HG03575 (cell line): ENCODE data around the gene RTKN.
A peak's percentile ranks its signal among the peaks of the same experiment; 100 is the strongest.
"Not testable (repeated sequence)": the region's sequence is repeated elsewhere in the genome, so short reads cannot be mapped to it uniquely, and the experiment has no call there.

Experiments used
- ATAC-seq: cut with Tn5 transposase; IDR thresholded peaks from one replicate; pipeline ENCODE4 v1.9.1; 2021; ENCODE audit not compliant: unreplicated experiment, insufficient number of reproducible peaks, low FRiP score; ENCODE audit errors: extremely low read depth

The RTKN gene, protein sequence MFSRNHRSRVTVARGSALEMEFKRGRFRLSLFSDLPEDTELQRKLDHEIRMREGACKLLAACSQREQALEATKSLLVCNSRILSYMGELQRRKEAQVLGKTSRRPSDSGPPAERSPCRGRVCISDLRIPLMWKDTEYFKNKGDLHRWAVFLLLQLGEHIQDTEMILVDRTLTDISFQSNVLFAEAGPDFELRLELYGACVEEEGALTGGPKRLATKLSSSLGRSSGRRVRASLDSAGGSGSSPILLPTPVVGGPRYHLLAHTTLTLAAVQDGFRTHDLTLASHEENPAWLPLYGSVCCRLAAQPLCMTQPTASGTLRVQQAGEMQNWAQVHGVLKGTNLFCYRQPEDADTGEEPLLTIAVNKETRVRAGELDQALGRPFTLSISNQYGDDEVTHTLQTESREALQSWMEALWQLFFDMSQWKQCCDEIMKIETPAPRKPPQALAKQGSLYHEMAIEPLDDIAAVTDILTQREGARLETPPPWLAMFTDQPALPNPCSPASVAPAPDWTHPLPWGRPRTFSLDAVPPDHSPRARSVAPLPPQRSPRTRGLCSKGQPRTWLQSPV

DNA sequence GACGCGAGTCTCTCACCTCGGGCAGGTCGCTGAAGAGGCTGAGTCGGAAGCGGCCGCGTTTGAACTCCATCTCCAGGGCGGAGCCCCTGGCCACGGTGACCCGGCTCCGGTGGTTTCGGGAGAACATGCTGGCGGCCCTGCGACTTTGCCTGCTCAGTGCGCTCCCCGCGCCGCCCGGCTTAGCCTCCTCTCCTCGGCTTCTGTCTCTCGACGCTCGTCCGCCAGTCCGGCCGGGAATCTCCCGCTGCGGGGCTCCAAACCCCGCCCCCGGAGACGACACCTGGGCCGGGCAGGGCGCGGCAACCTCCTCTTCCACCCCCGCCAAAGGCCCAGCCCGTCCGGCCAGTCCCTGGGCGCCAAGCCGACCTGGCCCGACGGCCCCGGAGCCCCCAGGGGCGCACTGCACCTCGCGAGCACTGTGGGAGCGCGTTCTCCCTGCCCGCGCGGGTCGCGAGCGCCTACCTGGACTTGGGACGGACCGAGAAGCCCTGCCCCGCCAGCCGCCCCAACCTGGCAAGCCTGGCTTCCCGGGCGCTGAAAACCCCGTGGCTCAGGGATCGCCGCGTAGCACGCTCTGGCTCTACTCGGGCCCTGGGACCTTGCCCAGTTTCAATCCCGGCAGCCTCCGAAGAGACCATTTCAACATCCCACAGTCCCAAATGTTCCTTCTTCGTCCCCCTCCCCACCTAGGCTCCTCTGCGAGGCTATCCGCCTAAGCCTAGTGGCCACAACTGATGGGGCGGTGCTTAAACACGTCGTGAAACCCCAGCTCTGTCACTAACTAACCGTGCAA lies at the start of gene RTKN:
Gene RTKN, minus strand, starts transcription at position 248 of the 793 bp plus-strand sequence. Its CDS starts 121 bp downstream, at position 127.
- no peak for ATAC-seq

DNA sequence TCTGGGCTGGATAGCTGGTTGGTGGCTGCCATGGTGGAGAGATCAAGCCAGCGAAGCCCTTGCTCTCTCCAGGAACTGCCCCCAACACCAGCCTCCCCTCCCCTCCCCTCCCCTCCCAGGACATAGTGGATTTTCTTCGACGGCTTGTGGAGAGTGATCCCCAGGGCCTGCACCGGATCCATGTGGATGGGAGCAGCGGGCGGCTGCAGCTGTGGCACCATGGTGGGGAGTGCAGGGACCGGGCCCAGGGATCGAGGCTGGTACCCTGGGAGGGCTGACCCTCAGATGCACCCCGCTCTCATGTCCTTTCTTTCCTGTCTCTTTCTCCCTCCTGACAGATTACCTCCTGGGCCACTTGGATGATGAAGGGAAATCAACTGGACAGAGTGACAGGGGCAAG lies 48.2 kb upstream of the RTKN start:
- ATAC-seq, result no peak

DNA sequence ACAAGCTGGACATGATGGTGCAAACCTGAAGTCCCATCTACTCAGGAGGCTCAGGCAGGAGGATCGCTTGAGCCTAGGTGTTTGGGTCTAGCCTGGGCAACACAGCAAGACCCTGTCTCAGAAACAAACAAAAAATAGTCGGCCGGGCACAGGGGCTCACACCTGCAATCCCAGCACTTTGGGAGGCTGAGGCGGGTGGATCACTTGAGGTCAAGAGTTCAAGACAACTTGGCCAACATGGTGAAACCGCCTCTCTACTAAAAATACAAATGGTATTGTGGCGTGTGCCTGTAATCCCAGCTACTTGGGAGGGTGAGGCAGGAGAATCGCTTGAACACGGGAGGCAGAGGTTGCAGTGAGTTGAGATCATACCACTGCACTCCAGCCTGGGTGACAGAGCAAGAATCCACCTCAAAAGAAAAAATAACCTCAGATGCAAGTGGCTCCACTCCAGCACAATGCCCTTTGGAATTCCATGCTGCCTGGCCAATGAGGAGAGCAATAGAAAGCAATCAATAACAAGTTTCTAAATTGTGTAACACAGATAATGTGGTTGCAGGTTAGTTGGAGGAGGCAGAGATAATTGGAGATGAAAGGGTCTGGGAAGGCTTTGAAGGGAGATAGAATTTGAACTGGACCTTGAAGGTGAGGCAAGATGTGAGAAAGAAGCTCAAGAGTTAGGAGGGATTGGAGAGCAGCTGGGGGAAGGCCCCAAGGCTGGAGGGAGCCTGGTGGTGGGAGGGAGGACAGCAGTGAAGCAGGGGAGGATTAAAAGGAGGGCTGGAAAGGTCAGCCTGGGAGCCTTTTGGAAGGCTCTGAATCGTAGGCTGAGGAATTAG lies 47.1 kb upstream of the RTKN start:
- ATAC-seq, result no peak

DNA sequence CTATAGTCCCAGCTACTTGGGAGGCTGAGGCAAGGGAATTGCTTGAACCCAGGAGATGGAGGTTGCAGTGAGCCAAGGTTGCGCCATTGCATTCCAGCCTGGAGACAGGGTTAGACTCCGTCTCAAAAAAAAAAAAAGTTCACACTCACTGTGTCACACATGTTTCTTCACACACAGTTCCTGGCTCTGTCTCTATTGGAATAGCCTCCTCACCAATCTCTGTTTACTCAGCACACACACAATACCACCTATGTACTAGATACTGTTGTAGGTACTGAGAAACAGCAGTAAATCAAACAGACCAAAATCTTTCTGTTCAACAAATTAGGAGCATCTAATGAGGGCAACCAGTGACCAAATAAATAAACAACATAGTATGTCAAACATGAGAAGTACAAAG lies 44.4 kb upstream of the RTKN start:
- ATAC-seq, result no peak

DNA sequence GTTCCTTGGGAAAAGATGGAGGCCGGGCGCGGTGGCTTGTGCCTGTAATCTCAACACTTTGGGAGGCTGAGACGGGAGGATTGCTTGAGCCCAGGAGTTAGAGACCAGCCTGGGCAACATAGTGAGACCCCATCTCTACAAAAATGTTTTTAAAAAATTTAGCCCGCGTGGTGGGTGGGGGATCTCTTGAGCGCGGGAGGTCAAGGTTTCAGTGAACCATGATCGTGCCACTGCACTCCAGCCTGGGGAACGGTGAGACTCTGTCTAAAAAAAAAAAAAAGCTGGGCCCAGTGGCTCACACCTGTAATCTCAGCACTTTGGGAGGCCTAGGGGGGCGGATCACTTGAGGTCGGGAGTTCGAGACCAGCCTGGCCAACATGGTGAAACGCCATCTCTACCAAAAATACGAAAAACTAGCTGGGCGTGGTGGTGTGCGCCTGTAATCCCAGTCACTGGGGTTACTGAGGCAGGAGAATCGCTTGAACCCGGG lies 42.0 kb upstream of the RTKN start:
- ATAC-seq, result not testable (repeated sequence)

DNA sequence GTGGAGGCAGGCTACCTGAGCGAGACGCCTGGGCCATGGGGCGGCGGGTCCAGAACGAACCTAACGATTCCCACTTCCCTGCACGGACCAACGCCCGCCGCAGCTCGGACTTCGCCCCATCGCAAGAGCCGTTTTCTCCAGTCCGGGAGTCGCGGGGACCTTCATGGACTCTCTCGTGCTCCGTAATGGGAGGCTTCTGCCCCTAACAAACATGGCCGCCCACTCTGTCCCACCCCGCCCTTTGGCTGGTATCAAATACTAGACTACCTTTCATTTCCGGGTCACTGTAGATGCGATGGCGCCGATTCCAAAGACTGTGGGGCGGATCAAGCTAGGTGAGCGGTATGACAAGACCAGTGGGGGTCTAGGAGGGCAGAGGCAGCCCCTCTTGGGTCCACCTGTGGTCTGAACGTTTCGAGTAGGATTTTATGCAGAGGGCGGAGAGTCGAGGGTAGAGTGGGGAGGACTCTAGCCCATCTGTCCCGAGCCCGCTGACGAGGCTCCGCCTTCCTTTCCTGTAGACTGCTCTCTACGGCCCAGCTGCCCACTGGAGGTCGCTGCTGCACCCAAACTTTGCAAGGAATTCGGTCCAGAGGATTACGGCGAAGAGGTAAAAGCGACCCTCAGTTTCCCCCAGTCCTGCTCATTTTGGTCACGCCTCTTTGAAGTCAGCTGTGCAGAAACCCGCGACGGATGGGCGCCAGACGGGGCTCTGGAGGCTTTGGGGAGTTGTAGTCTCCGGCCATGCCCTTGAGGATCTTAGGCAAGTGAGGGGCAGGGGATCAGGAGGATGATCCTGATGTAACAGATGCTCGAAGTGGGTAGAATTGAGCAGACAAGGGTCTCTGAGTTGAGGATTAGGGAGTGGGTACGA lies 41.3 kb upstream of the RTKN start, which contains the start of the genes CCDC142 and TTC31:
Gene CCDC142, minus strand, starts transcription at position 198 of the 874 bp plus-strand sequence. Its CDS starts 161 bp downstream, at position 37.
Gene TTC31, plus strand, starts transcription at position 281 of the 874 bp plus-strand sequence. Its CDS starts 15 bp downstream, at position 296.
- peak; percentile 87 for ATAC-seq

DNA sequence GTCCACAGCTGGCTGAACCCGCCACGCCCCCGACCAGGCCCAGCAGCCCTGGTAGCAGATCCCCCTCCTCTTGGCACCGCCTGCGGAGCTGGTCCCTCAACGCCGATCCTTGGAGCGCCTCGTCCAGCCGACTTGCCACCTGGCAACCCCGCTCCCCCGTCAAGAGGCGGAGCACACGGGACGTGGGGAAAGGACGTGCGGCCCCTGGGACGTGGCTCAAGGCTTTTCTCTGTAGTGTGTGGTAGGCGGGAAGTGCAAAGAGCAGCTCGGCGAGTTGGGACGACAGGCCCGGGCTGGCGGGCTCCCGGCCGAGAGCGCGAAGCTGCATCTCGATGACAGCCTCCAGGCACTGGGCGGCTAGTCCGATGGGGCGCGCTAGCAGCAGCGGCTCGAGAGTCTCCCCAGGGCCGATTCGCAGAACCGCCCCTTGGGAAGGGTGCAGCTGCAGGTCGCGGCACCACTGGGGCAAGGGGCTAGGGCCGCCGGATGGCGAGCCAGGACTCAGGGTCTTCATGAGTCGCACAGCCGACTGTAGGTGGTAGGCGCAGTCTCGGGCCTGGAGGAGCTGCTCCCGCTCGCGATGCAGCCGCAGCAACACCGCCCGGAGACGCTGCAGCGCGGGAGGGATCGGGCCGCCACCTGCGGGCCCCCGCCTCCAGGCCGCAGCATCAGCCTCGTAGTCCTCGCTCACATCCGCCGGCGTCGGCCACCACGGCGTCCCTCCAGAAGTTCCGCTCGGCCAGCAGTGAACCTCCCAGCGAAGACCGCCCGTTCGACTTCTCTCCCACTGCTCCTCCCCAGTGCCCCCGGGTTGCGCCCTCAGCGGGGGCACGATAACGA lies 40.4 kb upstream of the RTKN start:
- peak; percentile 5 for ATAC-seq

DNA sequence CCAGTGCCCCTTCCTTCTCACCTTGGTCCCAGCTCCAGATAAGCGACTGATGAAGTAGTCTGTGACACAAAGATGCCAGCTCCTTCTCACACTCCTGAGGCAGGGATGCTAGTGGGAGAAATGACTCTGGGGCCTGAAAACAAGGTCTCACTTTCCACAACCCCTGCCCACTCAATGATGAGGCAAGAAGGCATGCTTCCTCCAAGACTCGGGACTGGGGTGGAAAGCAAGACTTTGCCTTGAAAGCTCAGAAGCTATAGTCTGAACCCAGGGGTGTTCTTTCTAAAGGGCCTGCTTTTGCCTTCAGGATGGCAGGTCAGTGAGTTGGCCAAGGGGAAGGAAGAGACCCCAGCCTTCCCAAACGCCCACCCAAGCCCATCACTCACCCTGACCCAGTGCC lies 39.7 kb upstream of the RTKN start:
- no peak for ATAC-seq

DNA sequence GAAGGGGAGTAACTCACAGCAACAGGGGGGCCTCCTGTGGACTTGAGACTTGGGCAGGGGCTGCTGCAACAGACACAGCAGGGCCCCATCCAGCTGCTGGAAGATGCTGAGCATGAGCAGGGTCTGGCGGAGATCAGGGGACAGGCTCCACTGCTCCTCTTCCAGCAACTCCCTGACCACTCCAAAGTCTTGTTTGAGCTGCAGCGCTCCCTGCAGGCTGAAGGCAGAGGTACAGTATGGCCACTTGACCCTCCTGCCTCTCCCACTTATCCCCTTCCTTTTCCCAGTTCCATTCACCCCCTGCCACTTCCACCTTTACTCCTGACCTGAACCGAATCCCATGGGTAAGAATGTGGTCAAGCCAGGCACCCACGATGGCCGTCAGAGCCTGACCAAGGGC lies 33.2 kb upstream of the RTKN start:
- ATAC-seq, result no peak

DNA sequence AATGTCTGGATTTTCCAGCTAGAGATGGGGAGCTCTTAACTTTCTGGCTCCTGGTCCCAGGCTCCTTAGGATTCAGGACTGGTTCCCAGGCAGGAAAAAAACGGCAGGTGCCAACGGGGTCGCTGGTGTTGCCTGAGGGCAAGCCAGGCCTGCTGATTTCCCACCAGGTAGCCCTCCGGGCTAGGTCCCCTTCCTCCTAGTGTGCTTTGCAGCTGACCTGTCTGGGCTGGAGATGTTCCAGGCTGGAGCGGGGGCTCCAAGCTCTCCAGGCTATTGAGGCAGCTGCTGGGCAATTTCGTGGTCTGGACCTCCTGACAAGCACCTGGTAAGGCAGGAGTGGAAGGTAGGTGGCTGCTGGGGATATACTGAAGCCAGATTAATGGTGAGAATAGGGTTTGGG lies 32.7 kb upstream of the RTKN start:
- ATAC-seq, result no peak

DNA sequence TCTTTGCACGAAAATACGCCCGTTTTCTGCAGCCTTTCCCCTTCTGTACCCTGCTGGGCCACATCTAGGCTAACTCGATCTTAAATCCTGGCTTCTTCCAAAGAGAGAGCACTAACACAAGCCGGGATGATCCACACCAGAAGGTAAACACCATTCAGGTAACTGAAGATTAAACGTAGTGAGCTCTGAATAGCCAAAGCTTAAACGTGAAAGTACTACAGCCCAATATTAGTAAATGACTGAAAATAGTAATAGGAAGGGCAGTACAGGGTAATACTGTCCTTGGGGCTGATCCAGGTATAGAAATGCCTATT lies 31.2 kb upstream of the RTKN start:
- no peak for ATAC-seq

DNA sequence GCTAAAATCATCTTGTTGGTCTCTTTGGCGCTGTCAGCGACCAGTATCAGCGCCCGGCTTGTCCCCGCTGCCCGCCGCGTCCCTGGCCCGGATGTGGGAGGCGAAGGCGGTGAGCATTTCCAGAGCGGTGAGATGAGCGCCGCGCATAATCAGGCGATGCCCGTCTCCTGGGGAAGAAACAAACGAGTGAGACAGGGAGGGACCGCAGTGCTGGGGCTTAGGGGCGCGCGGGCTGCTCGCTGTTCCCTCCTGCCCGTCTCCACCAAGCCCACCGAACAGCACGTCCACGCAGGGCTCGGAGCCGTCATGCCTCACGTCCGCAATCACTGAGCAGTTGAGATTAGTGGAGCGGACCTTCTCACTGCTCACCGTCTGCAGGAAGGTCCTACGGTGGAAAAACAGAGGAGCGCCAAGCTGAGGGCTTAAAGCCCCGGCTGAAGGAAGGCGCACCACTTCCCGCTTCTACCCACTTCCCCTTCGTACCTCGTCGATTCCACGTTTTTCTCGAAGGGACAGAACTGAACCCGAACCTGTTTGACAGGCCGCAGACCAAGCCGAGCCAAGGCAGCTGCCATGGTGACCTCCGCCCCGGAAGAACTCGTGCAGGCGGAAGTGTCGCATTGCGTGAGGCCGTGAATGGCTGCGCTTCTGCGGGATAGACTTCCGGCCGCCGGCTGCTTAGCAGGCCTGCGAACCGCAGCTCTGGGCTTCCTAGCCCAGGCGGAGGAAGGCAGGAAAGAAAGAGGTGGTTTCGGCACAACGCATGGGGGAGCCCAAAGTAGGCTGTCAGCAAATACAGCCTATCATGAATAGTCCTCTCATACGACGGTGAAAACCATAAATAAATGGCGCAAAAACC lies 30.6 kb upstream of the RTKN start, which contains the start of gene MRPL53:
Gene MRPL53, minus strand, starts transcription at position 595 of the 859 bp plus-strand sequence. Its CDS starts 20 bp downstream, at position 575.
- ATAC-seq, result no peak

DNA sequence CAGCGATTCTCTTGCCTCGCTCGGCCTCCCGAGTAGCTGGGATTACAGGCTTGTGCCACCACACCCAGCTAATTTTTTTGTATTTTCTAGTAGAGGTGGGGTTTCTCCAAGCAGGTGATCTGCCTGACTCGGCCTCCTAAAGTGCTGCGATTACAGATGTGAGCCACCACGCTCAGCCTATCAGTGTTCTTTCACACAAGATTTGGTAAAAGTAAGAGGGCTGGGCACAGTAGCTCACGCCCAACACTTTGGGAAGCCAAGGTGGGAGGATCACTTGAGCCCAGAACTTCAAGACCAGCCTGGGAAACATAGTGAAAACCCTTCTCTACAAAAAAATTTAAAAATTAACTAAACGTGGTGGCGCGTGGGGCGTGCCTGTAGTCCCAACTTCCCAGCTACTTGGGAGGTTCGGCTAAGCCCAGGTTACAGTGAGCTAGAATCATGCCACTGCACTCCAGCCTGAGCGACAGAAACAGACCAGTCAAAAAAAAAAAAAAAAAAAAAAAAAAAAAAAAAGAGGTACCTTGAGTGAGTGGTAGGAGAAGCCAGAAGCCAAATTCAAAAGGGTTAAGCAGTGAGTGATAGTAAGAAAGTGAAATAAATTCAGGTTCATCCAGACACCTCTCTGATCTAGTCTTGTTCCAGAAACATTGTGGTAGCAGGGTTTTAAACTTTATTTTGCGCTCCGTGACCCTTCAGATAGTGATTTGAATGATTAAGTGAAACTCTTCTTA lies 29.8 kb upstream of the RTKN start:
- no peak for ATAC-seq

DNA sequence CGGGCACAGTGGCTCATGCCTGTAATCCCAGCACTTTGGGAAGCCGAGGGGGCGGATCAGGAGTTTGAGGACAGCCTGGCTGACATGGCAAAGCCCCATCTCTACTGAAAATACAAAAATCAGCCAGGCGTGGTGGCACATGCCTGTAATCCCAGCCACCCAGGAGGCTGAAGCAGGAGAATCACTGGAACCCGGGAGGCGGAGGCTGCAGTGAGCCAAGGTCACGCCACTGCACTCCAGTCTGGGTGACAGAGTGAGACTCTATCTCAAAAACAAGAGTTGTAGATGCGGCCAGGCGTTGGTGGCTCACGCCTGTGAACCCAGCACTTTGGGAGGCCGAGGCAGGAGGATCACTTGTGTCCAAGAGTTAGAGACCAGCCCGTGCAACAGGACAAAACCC lies 29.0 kb upstream of the RTKN start:
- not testable (repeated sequence) for ATAC-seq

DNA sequence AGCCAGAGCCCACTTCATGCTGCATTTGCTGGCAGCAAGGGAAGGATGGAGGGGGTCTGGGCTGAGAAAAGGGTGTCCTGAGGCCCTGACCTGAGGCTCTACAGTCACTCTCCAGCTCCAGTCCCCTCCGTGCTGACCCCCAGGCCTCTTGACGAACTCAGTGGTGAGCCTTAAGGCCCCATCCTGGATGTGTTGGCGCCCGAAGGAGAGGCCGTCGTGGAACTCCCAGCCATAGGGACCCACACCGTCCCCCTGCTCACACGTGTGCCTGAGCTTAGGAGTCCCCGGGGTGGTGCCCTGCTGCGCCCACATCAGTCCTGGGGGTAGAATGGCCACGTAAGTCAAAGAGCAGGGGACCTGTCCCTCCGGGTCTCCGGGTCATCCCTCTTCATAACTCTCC lies 22.7 kb upstream of the RTKN start:
- ATAC-seq, result no peak

DNA sequence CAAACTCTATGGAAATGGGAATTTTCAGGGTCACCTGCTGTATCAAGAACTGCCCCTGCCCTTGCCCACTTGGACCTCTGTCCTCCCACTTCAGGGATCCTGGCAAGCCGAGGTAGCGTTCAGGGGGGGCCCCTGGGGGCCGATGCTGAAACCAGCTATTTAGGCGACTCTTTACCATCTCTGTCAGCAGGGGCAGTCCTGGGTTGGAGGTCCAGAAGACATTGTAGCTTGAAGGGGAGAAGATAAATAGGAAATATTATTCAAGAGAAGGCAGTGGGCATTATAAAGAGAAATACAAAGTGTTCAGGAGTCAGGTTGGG lies 21.0 kb upstream of the RTKN start:
- ATAC-seq, result no peak
